ENCODE data around the gene MOB2. TPM values are rescaled to one million over a fixed set of nuclear protein-coding genes. Genes with fewer than 3 reads are reported as not detected.
A peak's percentile ranks its signal among the peaks of the same experiment; 100 is the strongest.

MOB2 gene
- total RNA-seq, 1 experiment from 2014 or later: 29.8 TPM

GRCh38 chr11:1460396-1460985 lies 26.1 kb downstream of the MOB2 start:
- Mint-ChIP-seq H3K36me3 (ENCODE audit: insufficient read depth, unreplicated experiment) (peaks cover 17% of the 10 kb centered on the region), H3K4me3 (ENCODE audit: low read depth, unreplicated experiment) (no peak overlapping the region), H3K27ac (ENCODE audit: unreplicated experiment) (no peak overlapping the region), H3K9me3 (ENCODE audit: low read depth, unreplicated experiment) (no peaks in the 10 kb centered on the region), H3K27me3 (ENCODE audit: unreplicated experiment) (no peaks in the 10 kb centered on the region), H3K4me1 (ENCODE audit: low read depth, unreplicated experiment) (no peaks in the 10 kb centered on the region)
- no TSS peak for BruUV-seq (replicated peaks)
- intact Hi-C loops (cut with micrococcal nuclease; ENCODE audit: unreplicated experiment): no loop called here
- no peak for DNase-seq
- CTCF ChIA-PET: no interaction called here
- no peak for TF ChIP-seq CTCF (IDR thresholded peaks at IDR 0.05; ENCODE audit: unreplicated experiment)

GRCh38 chr11:1459764-1460395 lies 26.7 kb downstream of the MOB2 start:
- BruUV-seq (replicated peaks): no TSS peak
- Mint-ChIP-seq H3K4me3 (ENCODE audit: low read depth, unreplicated experiment) (no peak overlapping the region), H3K4me1 (ENCODE audit: low read depth, unreplicated experiment) (no peaks in the 10 kb centered on the region), H3K27ac (ENCODE audit: unreplicated experiment) (no peak overlapping the region), H3K36me3 (ENCODE audit: insufficient read depth, unreplicated experiment) (peaks cover 13% of the 10 kb centered on the region), H3K27me3 (ENCODE audit: unreplicated experiment) (no peaks in the 10 kb centered on the region), H3K9me3 (ENCODE audit: low read depth, unreplicated experiment) (no peaks in the 10 kb centered on the region)
- intact Hi-C loops (cut with micrococcal nuclease; ENCODE audit: unreplicated experiment): no loop called here
- no peak for TF ChIP-seq CTCF (IDR thresholded peaks at IDR 0.05; ENCODE audit: unreplicated experiment)
- CTCF ChIA-PET: no interaction called here
- no peak for DNase-seq

- Mint-ChIP-seq H3K4me1 (ENCODE audit: low read depth, unreplicated experiment) (no peaks in the 10 kb centered on the region), H3K27ac (ENCODE audit: unreplicated experiment) (no peak overlapping the region), H3K4me3 (ENCODE audit: low read depth, unreplicated experiment) (no peak overlapping the region), H3K27me3 (ENCODE audit: unreplicated experiment) (no peaks in the 10 kb centered on the region), H3K36me3 (ENCODE audit: insufficient read depth, unreplicated experiment) (peaks cover 13% of the 10 kb centered on the region), H3K9me3 (ENCODE audit: low read depth, unreplicated experiment) (no peaks in the 10 kb centered on the region)
- CTCF ChIA-PET: no interaction called here
- BruUV-seq (replicated peaks): no TSS peak
- TF ChIP-seq CTCF (IDR thresholded peaks at IDR 0.05; ENCODE audit: unreplicated experiment): no peak
- no peak for DNase-seq
- intact Hi-C loops (cut with micrococcal nuclease; ENCODE audit: unreplicated experiment): no loop called here
Observed at GRCh38 chr11:1459219-1459575, 27.4 kb downstream of the MOB2 start.

GRCh38 chr11:1458340-1459218 lies 28.0 kb downstream of the MOB2 start:
- TF ChIP-seq CTCF (IDR thresholded peaks at IDR 0.05; ENCODE audit: unreplicated experiment): peak; percentile 45
- no peaks in the 10 kb centered on the region for H3K4me1 Mint-ChIP-seq (ENCODE audit: low read depth, unreplicated experiment)
- H3K36me3 Mint-ChIP-seq (ENCODE audit: insufficient read depth, unreplicated experiment): peaks cover 13% of the 10 kb centered on the region
- BruUV-seq (replicated peaks): no TSS peak
- CTCF ChIA-PET: no interaction called here
- H3K27ac Mint-ChIP-seq (ENCODE audit: unreplicated experiment): no peak overlapping the region
- intact Hi-C loops (cut with micrococcal nuclease; ENCODE audit: unreplicated experiment): no loop called here
- H3K9me3 Mint-ChIP-seq (ENCODE audit: low read depth, unreplicated experiment): no peaks in the 10 kb centered on the region
- DNase-seq: peak; percentile 17
- no peaks in the 10 kb centered on the region for H3K27me3 Mint-ChIP-seq (ENCODE audit: unreplicated experiment)
- no peak overlapping the region for H3K4me3 Mint-ChIP-seq (ENCODE audit: low read depth, unreplicated experiment)
